K562 (cell line): ENCODE results near the gene NUP205. TPM values are rescaled to one million over a fixed set of nuclear protein-coding genes. Genes with fewer than 3 reads are reported as not detected.

Experiments used
- CBFA2T3 ChIP-seq: fragments of 450-650 bp; IDR thresholded peaks from 2 replicates; pipeline ENCODE4 v1.6.1; 2017
- CEBPG ChIP-seq, 3 experiments: fragments of 200-800 bp in 1 of 3; sonication (Bioruptor generic) in 1 of 3; sonication (generic) in 1 of 3; formaldehyde crosslinking in 1 of 3; IDR thresholded peaks in 2 of 3; conservative IDR thresholded peaks in 1 of 3; 2 replicates each; pipeline versions ENCODE4 v1.6.1 to v1.8.0; 2016 to 2022; ENCODE audit warnings: missing compliant biosample characterization in 2 of 3, missing genetic modification characterization in 2 of 3, mild to moderate bottlenecking in 1 of 3, missing genetic modification reagents in 1 of 3
- CTBP1 ChIP-seq: fragments of 450-650 bp; IDR thresholded peaks from 2 replicates; pipeline ENCODE4 v1.6.1; 2016; ENCODE audit warnings: borderline replicate concordance
- FOXK1 ChIP-seq: sonication (generic); formaldehyde crosslinking; IDR thresholded peaks from 2 replicates; pipeline ENCODE4 v1.8.0; 2022; ENCODE audit warnings: missing genetic modification reagents, mild to moderate bottlenecking, borderline replicate concordance
- FOXK2 ChIP-seq, 2 experiments: fragments of 450-650 bp; IDR thresholded peaks in 1 of 2; conservative IDR thresholded peaks in 1 of 2; 2 replicates each; pipeline ENCODE4 v1.6.1; 2016; ENCODE audit warnings: low read depth in 2 of 2, mild to moderate bottlenecking in 1 of 2
- HMG20B ChIP-seq: fragments of 250-450 bp; sonication (Bioruptor Pico); IDR thresholded peaks from 2 replicates; pipeline ENCODE4 v1.5.0; 2021; ENCODE audit warnings: mild to moderate bottlenecking
- RAD21 ChIP-seq, 2 experiments: fragments of 250-450 bp in 1 of 2; fragments of 450-650 bp in 1 of 2; sonication (Bioruptor Pico) in 1 of 2; formaldehyde crosslinking in 1 of 2; IDR thresholded peaks in 1 of 2; conservative IDR thresholded peaks in 1 of 2; 2 replicates each; pipeline versions ENCODE4 v1.4.0 to v1.8.0; 2020 to 2022; ENCODE audit warnings: mild to moderate bottlenecking in 2 of 2, moderate library complexity in 1 of 2
- SIRT6 ChIP-seq: IDR thresholded peaks from one replicate; pipeline ENCODE4 v1.6.1; 2012; ENCODE audit warnings: low read depth, mild to moderate bottlenecking, control low read depth, inconsistent platforms, low read length, moderate library complexity
- SMAD3 ChIP-seq: fragments of 450-650 bp; formaldehyde crosslinking; conservative IDR thresholded peaks from 2 replicates; pipeline ENCODE4 v1.4.0; 2020; ENCODE audit warnings: mild to moderate bottlenecking
- SMARCE1 ChIP-seq: fragments of 450-650 bp; IDR thresholded peaks from 2 replicates; pipeline ENCODE4 v1.7.1; 2016; ENCODE audit warnings: mild to moderate bottlenecking
- SMC3 ChIP-seq: conservative IDR thresholded peaks from 2 replicates; pipeline ENCODE4 v1.6.1; 2011; ENCODE audit warnings: low read depth, low read length, improper control_type of control experiment; ENCODE audit not compliant: insufficient read depth
- TARDBP ChIP-seq: fragments of 450-650 bp; IDR thresholded peaks from 2 replicates; pipeline ENCODE4 v1.6.1; 2016
- ZC3H8 ChIP-seq: fragments of 450-650 bp; IDR thresholded peaks from 2 replicates; pipeline ENCODE4 v1.6.1; 2017
- ZNF24 ChIP-seq: fragments of 450-650 bp; IDR thresholded peaks from 2 replicates; pipeline ENCODE4 v1.6.1; 2016
- polyA plus RNA-seq, 8 experiments: library from polyadenylated mRNA; depleted of rRNA in 4 of 8; stranded (reverse) in 5 of 8; unstranded in 3 of 8; fragments of >200 nt; fragmentation: Nextera tagmentation in 2 of 8; fragmentation: Illumina TruSeq in 1 of 8; extraction: Ambion mirVana in 2 of 8; extraction: Trizol in 1 of 8; gene quantifications; 2 replicates each; pipeline versions ENCODE4 v1.2.1 to v1.2.3, GENCODE V29; 2011 to 2014; ENCODE audit warnings: inconsistent platforms in 1 of 8, missing spikeins in 1 of 8
- total RNA-seq, 7 experiments: library from RNA; depleted of rRNA in 6 of 7; stranded (reverse); fragments of >200 nt in 6 of 7; fragmentation: Illumina TruSeq in 2 of 7; extraction: Trizol in 2 of 7; gene quantifications; 2 replicates each; pipeline versions ENCODE4 v1.2.1 to v1.2.3, GENCODE V29; 2011 to 2021; ENCODE audit warnings: low replicate concordance in 1 of 7
- TF ChIP-seq, protein P1 (sequence below): fragments of 450-650 bp; IDR thresholded peaks from 2 replicates; pipeline ENCODE4 v1.6.1; 2016
- TF ChIP-seq, protein P2 (sequence below), 3 experiments: fragments of 200-800 bp in 1 of 3; sonication (Bioruptor generic) in 1 of 3; sonication (generic) in 1 of 3; formaldehyde crosslinking in 1 of 3; IDR thresholded peaks; 2 replicates each; pipeline versions ENCODE4 v1.6.1 to v1.8.0; 2016 to 2022; ENCODE audit warnings: mild to moderate bottlenecking in 2 of 3, missing compliant biosample characterization in 2 of 3, missing genetic modification characterization in 2 of 3, missing genetic modification reagents in 1 of 3
- TF ChIP-seq, protein P3 (sequence below): fragments of 450-650 bp; IDR thresholded peaks from 2 replicates; pipeline ENCODE4 v1.6.1; 2016; ENCODE audit warnings: mild to moderate bottlenecking
- TF ChIP-seq, protein P4 (sequence below): fragments of 450-650 bp; formaldehyde crosslinking; IDR thresholded peaks from 2 replicates; pipeline ENCODE4 v1.4.0; 2020; ENCODE audit warnings: mild to moderate bottlenecking, moderate library complexity
- TF ChIP-seq, protein P5 (sequence below): sonication (generic); formaldehyde crosslinking; IDR thresholded peaks from 2 replicates; pipeline ENCODE4 v1.9.0; 2022; ENCODE audit warnings: mild to moderate bottlenecking, missing genetic modification reagents
- TF ChIP-seq, protein P6 (sequence below): fragments of 450-650 bp; conservative IDR thresholded peaks from 2 replicates; pipeline ENCODE4 v1.6.1; 2016; ENCODE audit warnings: missing genetic modification characterization, low read depth, mild to moderate bottlenecking, control low read depth, missing compliant biosample characterization

The NUP205 gene
- total and polyA plus RNA-seq, 9 of the 15 experiments (the other 6 are each of a cell fraction or from before 2014, with no cell fraction given): 101 to 282 (median 193) TPM

DNA sequence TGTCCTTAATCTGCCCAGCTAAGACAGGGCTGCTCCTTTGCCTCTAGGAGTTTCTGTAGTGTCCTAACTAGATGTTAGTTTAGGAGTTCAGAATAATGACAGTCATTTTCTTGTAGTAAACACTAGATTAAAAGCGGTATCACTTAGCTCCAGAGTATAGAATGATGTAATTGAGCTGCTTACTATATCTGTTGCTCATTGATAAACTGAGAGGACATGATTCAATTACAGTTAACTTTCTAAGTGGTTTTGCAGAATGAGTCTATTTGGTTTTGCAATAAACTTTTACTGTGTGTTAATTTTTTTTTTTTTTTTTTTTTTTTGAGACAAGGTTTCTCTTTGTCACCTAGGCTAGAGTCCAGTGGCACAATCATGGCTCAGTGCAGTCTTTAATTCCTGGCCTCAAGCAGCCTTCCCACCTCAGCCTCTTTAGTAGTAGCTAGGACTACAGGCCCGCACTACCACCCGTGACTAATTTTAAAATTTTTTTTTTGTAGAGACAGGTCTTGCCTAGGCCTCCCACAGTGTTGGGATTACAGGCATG, 106.4 kb downstream of the NUP205 start (continued):
- TF ChIP-seq CEBPG (CRISPR knock-in tag; IDR thresholded peaks at IDR 0.05): peak; percentile 82
- TF ChIP-seq CEBPG (tag; conservative IDR thresholded peaks at IDR 0.05 in 1 of 2, IDR thresholded peaks at IDR 0.05 in 1 of 2): peak; percentile 73 to 96
- peak; percentile 94 for TF ChIP-seq SMARCE1
- TF ChIP-seq SIRT6: no peak
- peak; percentile 95 for TF ChIP-seq CBFA2T3
- TF ChIP-seq, protein P1, sequence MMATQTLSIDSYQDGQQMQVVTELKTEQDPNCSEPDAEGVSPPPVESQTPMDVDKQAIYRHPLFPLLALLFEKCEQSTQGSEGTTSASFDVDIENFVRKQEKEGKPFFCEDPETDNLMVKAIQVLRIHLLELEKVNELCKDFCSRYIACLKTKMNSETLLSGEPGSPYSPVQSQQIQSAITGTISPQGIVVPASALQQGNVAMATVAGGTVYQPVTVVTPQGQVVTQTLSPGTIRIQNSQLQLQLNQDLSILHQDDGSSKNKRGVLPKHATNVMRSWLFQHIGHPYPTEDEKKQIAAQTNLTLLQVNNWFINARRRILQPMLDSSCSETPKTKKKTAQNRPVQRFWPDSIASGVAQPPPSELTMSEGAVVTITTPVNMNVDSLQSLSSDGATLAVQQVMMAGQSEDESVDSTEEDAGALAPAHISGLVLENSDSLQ: peak; percentile 29; the same call in 1 of the 2 replicates
- no peak; the same call in 1 of the 2 replicates for TF ChIP-seq FOXK1 (CRISPR knock-in tag)
- TF ChIP-seq, protein P2, sequence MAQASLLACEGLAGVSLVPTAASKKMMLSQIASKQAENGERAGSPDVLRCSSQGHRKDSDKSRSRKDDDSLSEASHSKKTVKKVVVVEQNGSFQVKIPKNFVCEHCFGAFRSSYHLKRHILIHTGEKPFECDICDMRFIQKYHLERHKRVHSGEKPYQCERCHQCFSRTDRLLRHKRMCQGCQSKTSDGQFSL (CRISPR knock-in tag; IDR thresholded peaks at IDR 0.05): no peak
- TF ChIP-seq, protein P2 (tag; IDR thresholded peaks at IDR 0.05): no peak
- TF ChIP-seq RAD21 (CRISPR knock-in tag; conservative IDR thresholded peaks at IDR 0.05 in 1 of 2, IDR thresholded peaks at IDR 0.05 in 1 of 2): 0 out of 4 replicates have a peak, but pooled peaks of 1 of the 2 experiments have one; percentile 8
- no peak for TF ChIP-seq CTBP1
- no peak for TF ChIP-seq SMC3
- TF ChIP-seq, protein P3, sequence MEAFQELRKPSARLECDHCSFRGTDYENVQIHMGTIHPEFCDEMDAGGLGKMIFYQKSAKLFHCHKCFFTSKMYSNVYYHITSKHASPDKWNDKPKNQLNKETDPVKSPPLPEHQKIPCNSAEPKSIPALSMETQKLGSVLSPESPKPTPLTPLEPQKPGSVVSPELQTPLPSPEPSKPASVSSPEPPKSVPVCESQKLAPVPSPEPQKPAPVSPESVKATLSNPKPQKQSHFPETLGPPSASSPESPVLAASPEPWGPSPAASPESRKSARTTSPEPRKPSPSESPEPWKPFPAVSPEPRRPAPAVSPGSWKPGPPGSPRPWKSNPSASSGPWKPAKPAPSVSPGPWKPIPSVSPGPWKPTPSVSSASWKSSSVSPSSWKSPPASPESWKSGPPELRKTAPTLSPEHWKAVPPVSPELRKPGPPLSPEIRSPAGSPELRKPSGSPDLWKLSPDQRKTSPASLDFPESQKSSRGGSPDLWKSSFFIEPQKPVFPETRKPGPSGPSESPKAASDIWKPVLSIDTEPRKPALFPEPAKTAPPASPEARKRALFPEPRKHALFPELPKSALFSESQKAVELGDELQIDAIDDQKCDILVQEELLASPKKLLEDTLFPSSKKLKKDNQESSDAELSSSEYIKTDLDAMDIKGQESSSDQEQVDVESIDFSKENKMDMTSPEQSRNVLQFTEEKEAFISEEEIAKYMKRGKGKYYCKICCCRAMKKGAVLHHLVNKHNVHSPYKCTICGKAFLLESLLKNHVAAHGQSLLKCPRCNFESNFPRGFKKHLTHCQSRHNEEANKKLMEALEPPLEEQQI: peak; percentile 83
- no peak for TF ChIP-seq SMAD3
- TF ChIP-seq, protein P4, sequence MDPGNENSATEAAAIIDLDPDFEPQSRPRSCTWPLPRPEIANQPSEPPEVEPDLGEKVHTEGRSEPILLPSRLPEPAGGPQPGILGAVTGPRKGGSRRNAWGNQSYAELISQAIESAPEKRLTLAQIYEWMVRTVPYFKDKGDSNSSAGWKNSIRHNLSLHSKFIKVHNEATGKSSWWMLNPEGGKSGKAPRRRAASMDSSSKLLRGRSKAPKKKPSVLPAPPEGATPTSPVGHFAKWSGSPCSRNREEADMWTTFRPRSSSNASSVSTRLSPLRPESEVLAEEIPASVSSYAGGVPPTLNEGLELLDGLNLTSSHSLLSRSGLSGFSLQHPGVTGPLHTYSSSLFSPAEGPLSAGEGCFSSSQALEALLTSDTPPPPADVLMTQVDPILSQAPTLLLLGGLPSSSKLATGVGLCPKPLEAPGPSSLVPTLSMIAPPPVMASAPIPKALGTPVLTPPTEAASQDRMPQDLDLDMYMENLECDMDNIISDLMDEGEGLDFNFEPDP (CRISPR knock-in tag): no peak
- no peak for TF ChIP-seq HMG20B (CRISPR knock-in tag)
- TF ChIP-seq ZC3H8: no peak
- TF ChIP-seq, protein P5, sequence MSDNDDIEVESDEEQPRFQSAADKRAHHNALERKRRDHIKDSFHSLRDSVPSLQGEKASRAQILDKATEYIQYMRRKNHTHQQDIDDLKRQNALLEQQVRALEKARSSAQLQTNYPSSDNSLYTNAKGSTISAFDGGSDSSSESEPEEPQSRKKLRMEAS (CRISPR knock-in tag): no peak
- TF ChIP-seq TARDBP: no peak; the same call in 1 of the 2 replicates
- TF ChIP-seq, protein P6, sequence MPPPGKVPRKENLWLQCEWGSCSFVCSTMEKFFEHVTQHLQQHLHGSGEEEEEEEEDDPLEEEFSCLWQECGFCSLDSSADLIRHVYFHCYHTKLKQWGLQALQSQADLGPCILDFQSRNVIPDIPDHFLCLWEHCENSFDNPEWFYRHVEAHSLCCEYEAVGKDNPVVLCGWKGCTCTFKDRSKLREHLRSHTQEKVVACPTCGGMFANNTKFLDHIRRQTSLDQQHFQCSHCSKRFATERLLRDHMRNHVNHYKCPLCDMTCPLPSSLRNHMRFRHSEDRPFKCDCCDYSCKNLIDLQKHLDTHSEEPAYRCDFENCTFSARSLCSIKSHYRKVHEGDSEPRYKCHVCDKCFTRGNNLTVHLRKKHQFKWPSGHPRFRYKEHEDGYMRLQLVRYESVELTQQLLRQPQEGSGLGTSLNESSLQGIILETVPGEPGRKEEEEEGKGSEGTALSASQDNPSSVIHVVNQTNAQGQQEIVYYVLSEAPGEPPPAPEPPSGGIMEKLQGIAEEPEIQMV: no peak
- TF ChIP-seq ZNF24: no peak
- peak; percentile 83 to 86 for TF ChIP-seq FOXK2 (conservative IDR thresholded peaks at IDR 0.05 in 1 of 2, IDR thresholded peaks at IDR 0.05 in 1 of 2; ENCODE audit: low read depth in 2 of 2)
